ENCODE results near the gene CLSTN2. TPM values are rescaled to one million over a fixed set of nuclear protein-coding genes. Genes with fewer than 3 reads are reported as not detected.
"Not testable (repeated sequence)": the region's sequence is repeated elsewhere in the genome, so short reads cannot be mapped to it uniquely, and the experiment has no call there.

CLSTN2 gene
- total RNA-seq, 1 donor from 2014 or later = 44.1 TPM

- DNase-seq (ENCODE audit: low spot score) = no peak
Measured at GRCh38 chr3:140406655-140407054, 471.7 kb downstream of the CLSTN2 start.

- DNase-seq (ENCODE audit: low spot score) = no peak
Measured at GRCh38 chr3:140408252-140408651, 473.3 kb downstream of the CLSTN2 start.

- no peak for DNase-seq (ENCODE audit: low spot score)
Measured at GRCh38 chr3:140416666-140417065, 481.7 kb downstream of the CLSTN2 start.

- DNase-seq (ENCODE audit: low spot score) = no peak
Measured at GRCh38 chr3:140420621-140421357, 485.8 kb downstream of the CLSTN2 start.

GRCh38 chr3:140421884-140422283 lies 486.9 kb downstream of the CLSTN2 start:
- DNase-seq (ENCODE audit: low spot score) = no peak

- DNase-seq (ENCODE audit: low spot score) = no peak
Measured at GRCh38 chr3:140423146-140423545, 488.2 kb downstream of the CLSTN2 start.

- DNase-seq (ENCODE audit: low spot score) = not testable (repeated sequence)
Measured at GRCh38 chr3:140423574-140423973, 488.6 kb downstream of the CLSTN2 start.

- no peak for DNase-seq (ENCODE audit: low spot score)
Measured at GRCh38 chr3:140424211-140424610, 489.2 kb downstream of the CLSTN2 start.

GRCh38 chr3:140424726-140425125 lies 489.7 kb downstream of the CLSTN2 start:
- DNase-seq (ENCODE audit: low spot score) = no peak

GRCh38 chr3:140427786-140428185 lies 492.8 kb downstream of the CLSTN2 start:
- DNase-seq (ENCODE audit: low spot score) = no peak

- no peak for DNase-seq (ENCODE audit: low spot score)
Measured at GRCh38 chr3:140428380-140428779, 493.4 kb downstream of the CLSTN2 start.

GRCh38 chr3:140429791-140430190 lies 494.8 kb downstream of the CLSTN2 start:
- DNase-seq (ENCODE audit: low spot score) = no peak

GRCh38 chr3:140430494-140430893 lies 495.5 kb downstream of the CLSTN2 start:
- no peak for DNase-seq (ENCODE audit: low spot score)

GRCh38 chr3:140432229-140432669 lies 497.3 kb downstream of the CLSTN2 start:
- DNase-seq (ENCODE audit: low spot score) = no peak

- DNase-seq (ENCODE audit: low spot score) = no peak
Measured at GRCh38 chr3:140433431-140433830, 498.4 kb downstream of the CLSTN2 start.

- no peak for DNase-seq (ENCODE audit: low spot score)
Measured at GRCh38 chr3:140434261-140434905, 499.4 kb downstream of the CLSTN2 start.

- DNase-seq (ENCODE audit: low spot score) = no peak
Measured at GRCh38 chr3:140436421-140436820, 501.4 kb downstream of the CLSTN2 start.

- DNase-seq (ENCODE audit: low spot score) = no peak
Measured at GRCh38 chr3:140438736-140439470, 503.9 kb downstream of the CLSTN2 start.

- no peak for DNase-seq (ENCODE audit: low spot score)
Measured at GRCh38 chr3:140439527-140439926, 504.5 kb downstream of the CLSTN2 start.

GRCh38 chr3:140440446-140440845 lies 505.5 kb downstream of the CLSTN2 start:
- DNase-seq (ENCODE audit: low spot score) = no peak

- DNase-seq (ENCODE audit: low spot score) = no peak
Measured at GRCh38 chr3:140441006-140441405, 506.0 kb downstream of the CLSTN2 start.

GRCh38 chr3:140442621-140443020 lies 507.6 kb downstream of the CLSTN2 start:
- no peak for DNase-seq (ENCODE audit: low spot score)

Measured in mesenteric fat pad (tissue), 1 donor.